GM12891 (cell line): ENCODE results near the gene SMG6.

ENCODE experiments used
- PAX5 ChIP-seq: IDR thresholded peaks from 2 replicates; pipeline ENCODE4 v1.6.1; 2011; ENCODE audit warnings: low read length, moderate library complexity, mild to moderate bottlenecking; ENCODE audit not compliant: insufficient read depth, severe bottlenecking
- POLR2A ChIP-seq: IDR thresholded peaks from 2 replicates; pipeline ENCODE4 v1.6.1; 2011; ENCODE audit warnings: low read depth, low read length, control low read depth
- POLR2AphosphoS5 ChIP-seq: IDR thresholded peaks from 2 replicates; pipeline ENCODE4 v1.6.1; 2011; ENCODE audit warnings: low read depth, low read length, control low read depth
- TAF1 ChIP-seq: IDR thresholded peaks from 2 replicates; pipeline ENCODE4 v1.6.1; 2011; ENCODE audit warnings: low read depth, low read length, control low read depth

DNA sequence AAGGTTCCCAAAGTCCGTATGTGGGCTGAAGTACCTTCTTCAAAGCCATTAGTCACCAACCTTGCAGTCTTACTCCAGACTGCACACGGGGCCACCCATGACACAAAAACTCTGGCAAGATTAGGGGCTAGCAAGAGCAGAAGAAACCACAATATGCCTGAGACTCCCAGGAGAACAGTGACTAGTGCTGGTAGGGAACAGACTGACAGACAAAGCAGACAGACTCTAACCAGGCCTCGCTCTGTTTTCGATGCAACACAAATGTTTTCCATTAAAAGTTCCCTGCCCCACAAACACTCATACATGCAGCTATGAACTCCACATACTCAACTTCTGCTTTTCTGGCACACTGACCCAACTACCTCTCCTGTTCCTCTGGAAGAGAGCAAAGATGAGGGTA is 146.5 kb downstream of the SMG6 start:
- no peak for TF ChIP-seq POLR2A
- no peak for TF ChIP-seq POLR2AphosphoS5
- TF ChIP-seq TAF1, result no peak
- TF ChIP-seq PAX5, result no peak
